Omental fat pad (tissue), 4 donors: ENCODE results near the gene SERPINA5. TPM values are rescaled to one million over a fixed set of nuclear protein-coding genes. Genes with fewer than 3 reads are reported as not detected.

Source experiments
- ATAC-seq: fragments of 150-250 bp; one replicate; pipeline ENCODE4 v1.9.1; 2016; ENCODE audit warnings: mild to moderate bottlenecking, moderate library complexity; ENCODE audit not compliant: low FRiP score
- DNase-seq: peaks from one replicate; pipeline ENCODE4 v3.0.0-alpha.2; 2019; ENCODE audit warnings: low spot score
- CTCF ChIP-seq, 3 donors: fragments of 450-650 bp; IDR thresholded peaks; one replicate each; pipeline ENCODE4 v1.5.1; 2016 to 2017; ENCODE audit warnings: antibody characterized with exemption in 3 of 3, mild to moderate bottlenecking in 3 of 3, moderate library complexity in 2 of 3
- total RNA-seq, 4 donors: library from RNA; depleted of rRNA; stranded (reverse); fragments of >200 nt; gene quantifications; one replicate each; pipeline ENCODE4 v1.1.0, GENCODE V29; 2016

The SERPINA5 gene
- total RNA-seq, 4 donors from 2014 or later = 0.24 to 4.3 (median 0.48) TPM

DNA sequence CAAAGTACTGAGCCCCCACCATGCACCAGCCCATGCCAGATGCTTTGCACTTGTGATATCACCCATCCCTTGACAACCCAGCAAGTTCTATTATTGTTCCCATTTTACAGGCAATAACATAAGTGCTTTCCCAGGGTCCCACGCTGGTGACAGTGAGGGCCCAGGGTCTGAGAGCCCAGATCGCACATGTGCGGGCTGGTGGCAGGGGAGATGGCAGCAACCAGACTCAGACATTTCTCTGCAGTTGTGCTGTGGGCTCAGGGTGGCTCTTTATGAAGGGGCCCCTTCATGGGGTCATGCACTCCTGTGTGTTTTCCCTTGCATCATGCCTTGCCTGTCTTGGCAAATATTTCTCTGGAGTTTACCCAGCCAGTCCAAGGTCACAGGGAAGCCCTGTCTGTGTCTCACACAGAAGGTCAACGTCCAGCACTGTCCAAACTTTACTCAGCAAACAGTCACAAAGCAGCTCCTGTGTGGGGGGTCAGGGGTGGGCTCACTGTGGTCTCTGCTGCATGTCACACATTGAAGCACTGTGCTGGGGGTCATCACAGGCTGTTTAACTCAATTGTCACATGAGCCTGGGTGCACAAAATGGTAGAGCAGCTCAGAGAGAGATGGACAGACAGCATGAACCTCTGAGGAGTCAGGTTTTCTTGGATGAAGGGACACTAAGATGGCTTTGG lies 12.7 kb downstream of the SERPINA5 start:
- no peak for TF ChIP-seq CTCF (IDR thresholded peaks at IDR 0.05)
- no peak for ATAC-seq
- no peak for DNase-seq

DNA sequence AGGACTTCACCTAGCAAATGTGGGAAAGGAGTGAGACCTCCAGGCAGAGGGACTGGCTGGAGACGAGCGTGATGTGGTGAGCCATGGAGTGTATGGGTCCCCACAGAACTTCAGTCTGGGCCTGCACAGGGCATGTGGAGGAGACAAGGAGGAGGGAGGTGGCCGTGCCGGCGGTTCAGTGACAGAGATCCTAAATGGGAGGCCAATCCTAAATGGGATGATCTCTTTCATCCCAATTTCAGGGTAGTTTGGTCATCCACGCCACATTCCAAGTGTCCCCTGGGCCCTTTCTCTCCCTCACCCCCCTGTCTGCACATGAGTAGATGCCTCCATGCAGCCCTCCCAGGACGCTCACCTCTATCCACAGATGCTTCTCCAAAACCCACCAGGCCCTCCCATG lies 13.2 kb downstream of the SERPINA5 start:
- no peak for TF ChIP-seq CTCF (IDR thresholded peaks at IDR 0.05)
- DNase-seq (no peak), ATAC-seq (no peak)

- ATAC-seq (no peak), DNase-seq (no peak)
- no peak for TF ChIP-seq CTCF (IDR thresholded peaks at IDR 0.05)
Measured at GRCh38 chr14:94595912-94596311, 14.7 kb downstream of the SERPINA5 start.

DNA sequence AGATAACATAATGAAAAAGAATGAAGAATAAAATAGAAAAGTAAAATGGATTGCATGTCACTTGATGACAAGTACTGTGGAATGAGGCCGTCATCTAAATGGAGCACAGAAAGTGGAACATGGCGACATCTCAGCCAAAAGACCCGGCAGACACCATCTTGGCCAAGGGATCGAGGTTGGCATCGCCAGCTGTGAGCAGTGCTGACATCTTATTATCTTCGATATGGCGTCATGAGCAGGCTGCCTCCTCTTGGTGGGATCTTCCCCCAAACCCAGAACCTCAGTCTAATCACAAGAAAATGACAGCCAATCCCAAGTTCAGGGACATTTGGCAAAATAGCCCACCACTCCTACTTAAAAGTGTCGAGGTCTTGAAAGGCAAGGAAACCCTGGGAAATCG lies 15.1 kb downstream of the SERPINA5 start:
- DNase-seq = no peak
- no peak for ATAC-seq
- TF ChIP-seq CTCF (IDR thresholded peaks at IDR 0.05) = no peak

DNA sequence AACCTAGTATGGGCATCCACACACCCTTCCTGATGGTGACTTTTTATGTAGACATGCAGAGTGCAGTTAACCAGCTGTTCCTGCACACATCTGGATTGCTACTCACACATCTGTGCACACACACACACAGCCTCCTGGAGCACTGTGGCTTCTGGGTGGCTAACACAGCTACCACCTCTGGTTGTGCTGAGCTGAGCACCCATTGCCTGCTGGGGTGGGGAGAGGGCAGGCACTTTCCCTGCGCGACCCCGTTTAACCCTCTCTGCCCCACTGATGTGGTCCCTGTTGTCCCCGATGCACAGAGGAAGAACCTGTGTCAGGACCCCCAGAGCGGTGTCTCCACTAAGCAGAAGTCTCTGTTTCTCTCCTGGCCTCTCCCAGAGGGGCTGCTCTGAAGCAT lies 16.6 kb downstream of the SERPINA5 start:
- TF ChIP-seq CTCF (IDR thresholded peaks at IDR 0.05) = no peak
- no peak for ATAC-seq
- DNase-seq = no peak

DNA sequence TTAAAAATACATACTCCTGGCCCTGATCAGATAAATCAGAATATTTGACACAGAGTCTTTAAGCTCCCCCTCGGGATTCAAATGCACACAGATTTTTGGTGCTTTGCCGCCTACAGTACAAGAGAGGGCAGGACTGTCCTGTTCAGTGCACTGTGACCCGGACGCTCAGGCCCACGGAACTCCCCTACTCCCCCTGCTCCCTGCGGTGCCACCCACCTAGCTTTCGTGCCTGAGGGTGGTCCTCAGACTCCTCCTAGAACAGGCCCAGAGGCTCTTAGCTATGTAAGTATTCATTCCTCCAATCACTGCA lies 17.2 kb downstream of the SERPINA5 start:
- no peak for DNase-seq
- TF ChIP-seq CTCF (IDR thresholded peaks at IDR 0.05) = no peak
- no peak for ATAC-seq

GRCh38 chr14:94598816-94599655 lies 17.8 kb downstream of the SERPINA5 start:
- no peak for TF ChIP-seq CTCF (IDR thresholded peaks at IDR 0.05)
- DNase-seq = peak; percentile 43

More at GRCh38 chr14:94598816-94599655, 17.8 kb downstream of the SERPINA5 start:
- ATAC-seq = peak; percentile 81
